ENCODE results near the gene MSH2.

MSH2 gene

DNA sequence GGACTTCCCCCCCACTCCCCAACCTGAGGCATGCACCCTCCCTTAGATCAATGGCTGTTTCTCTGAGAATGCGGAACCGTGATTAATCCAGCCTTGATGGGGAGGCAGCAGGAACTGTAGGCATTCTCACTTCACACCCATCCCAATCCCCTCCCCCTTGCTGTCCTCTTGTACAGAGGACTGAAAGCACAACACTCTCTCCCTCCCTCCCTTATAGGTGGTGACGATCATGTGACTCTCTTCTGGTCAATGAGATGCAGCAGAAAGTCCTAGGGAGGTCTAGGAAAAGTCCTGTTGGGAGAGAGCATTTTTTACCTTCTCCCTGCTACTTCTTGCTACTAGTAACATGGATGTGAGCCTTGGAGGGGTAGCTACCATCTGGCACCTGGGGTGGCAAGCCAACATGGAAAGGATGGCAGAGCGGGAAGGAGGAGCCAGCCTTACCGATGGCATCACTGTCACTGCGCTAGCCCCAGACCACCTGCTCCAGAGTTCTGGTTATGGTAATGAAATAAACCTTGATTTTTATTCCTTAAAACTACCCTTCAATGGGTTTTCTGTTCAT, 106.9 kb downstream of the MSH2 start:
- no peak for DNase-seq

DNA sequence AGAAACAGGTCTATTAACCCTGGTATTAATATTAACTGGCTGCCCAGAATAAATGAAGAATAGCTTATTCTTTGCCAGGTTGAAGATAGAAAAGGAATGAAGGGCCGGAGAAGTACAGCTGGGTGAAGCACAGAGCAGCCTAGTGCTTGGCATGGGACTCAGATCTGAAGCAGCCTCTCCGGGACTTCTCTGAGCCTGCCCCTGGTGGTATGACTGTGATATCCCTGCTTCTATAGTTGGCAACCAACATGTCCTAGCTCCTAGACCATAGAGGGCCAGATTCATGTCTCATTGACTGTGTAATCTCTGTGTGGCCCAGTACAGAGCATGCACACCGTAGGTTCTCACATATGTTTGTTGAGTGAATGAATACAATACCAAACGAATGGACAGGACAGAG, 107.8 kb downstream of the MSH2 start:
- DNase-seq = no peak

DNA sequence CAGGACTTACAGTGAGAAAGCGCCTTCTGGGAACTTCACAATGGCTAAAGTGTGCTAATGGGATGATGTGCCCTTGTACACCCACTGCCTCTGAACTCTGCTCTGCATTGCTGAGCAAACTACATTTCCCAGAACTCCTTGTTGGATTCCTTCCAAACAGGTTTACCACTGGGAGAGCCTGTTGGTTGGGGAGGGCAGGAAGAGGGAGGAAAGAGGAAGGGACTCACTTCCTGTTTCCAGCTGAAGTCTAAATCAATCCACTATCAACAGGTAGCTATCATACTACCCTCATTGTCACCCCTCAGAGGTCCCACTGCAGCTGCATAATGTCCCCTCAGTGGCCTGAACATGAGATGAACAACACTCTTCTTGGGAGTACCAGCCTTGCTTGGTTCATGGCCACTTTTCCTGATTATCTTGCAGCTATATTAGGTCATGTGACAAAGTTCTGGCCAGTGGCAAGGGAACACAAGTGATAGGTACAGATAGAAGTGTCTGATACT, 109.7 kb downstream of the MSH2 start:
- DNase-seq = peak in 1 of 2 experiments; percentile 14

DNA sequence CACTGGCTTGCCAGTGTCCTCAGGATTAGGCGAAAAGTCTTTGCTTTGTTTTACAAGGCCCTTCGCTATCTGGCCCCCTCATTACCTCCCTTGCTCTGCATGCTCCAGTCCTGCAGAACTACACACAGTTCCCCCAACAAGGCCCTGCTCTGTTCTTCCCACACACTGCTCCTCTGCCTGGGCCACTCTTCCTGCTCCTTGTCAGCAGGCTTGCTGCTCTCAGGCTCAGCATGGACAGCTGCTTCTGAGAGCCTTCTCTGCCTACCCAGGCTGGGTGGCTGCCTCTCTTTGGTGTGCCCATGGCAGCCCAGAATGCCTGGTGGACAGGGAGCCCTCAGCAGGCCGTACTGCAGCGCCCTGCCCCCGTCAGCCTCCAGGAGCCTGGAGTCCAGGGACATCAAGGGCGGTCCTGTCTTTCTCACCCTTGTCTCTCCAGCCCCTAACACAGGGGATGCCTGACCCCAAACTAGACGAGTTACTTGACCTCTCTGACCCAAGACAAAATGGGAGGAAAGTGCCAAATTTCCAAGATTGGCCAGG, 111.1 kb downstream of the MSH2 start:
- no peak for DNase-seq

DNA sequence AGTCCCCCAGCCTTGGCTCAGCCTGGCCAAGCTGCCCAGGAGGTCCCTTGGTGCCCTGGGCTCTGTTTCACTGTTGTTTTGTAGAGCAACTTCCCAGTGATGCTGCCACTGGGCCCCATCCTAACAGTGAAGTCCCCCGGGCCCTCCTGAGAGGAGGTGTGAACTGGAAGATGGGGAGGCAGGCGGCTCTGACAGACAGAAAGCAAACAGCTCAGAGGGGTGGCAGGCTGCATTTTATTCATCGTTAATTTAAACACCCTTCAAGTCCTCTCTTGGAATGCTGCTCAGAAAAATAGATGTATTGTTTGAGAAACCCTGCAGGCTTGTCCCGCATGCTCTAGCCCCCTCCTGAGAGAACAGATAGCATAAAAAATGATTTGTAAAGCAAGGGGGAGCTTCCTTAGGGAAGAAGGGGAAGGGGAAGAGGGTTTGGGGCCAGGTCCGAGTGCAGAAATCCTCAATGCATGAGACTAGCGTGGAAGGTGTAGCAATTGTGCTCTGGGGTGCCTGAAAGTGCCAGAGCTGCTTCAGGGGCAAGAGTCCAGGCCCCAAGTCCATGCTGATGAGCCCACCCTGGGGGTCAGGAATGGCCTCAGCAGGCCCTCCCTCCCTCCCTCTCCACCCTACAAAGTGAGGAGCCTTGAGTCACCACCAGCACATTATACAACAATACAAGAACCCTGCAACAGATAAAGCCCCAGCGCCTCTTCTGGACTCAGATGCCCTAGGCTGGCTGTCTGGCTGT, 113.6 kb downstream of the MSH2 start:
- DNase-seq = no peak

DNA sequence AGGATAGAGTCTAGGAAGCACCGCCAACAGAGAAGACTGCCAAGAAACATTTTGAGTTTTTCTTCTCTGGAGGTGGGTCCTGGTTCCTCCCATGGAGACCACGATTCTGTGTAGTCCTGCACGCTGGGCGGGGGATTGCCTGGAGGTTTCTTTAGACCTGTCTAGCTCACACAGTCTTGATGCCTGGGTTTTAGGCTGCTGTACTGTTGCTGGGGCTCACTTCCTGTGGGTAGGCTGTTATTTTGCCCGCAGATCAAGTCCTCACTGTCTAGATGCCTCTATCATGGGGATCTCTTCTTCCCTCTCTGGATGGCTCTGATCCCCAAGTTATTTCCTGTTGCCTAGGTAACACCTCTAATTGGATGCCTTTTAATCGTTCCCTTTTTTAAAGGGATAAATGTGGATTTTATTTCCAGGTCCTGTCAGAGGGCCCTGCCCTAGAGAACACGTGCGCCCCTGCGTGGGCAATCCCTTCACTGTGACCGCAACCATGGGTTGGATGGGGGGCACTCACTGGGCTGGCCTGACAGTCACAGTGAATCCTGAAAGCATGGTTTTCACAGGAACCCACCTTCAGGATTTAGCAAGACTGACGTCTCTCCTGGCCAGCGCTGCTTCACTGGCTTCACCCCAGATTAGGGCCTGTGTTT, 115.7 kb downstream of the MSH2 start:
- no peak for DNase-seq

DNA sequence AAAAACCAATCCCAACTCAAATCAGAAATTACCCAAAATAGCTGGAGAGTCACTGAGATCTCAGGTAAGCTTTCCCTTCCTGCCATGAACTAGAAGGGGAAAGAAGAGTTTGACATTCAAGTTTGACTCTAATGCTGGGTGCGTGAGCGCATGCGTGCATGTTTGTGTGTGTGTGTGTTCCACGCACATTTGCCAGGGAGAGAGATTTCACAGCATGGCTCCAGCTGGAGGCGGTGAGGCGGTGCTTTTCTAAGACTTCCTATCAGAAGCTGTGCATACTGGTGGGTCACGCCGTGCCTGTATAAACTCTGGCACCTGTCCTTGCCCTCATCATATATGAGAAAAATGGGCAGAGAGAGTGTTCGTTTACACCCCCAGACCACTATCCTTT, 116.2 kb downstream of the MSH2 start:
- DNase-seq = no peak

DNA sequence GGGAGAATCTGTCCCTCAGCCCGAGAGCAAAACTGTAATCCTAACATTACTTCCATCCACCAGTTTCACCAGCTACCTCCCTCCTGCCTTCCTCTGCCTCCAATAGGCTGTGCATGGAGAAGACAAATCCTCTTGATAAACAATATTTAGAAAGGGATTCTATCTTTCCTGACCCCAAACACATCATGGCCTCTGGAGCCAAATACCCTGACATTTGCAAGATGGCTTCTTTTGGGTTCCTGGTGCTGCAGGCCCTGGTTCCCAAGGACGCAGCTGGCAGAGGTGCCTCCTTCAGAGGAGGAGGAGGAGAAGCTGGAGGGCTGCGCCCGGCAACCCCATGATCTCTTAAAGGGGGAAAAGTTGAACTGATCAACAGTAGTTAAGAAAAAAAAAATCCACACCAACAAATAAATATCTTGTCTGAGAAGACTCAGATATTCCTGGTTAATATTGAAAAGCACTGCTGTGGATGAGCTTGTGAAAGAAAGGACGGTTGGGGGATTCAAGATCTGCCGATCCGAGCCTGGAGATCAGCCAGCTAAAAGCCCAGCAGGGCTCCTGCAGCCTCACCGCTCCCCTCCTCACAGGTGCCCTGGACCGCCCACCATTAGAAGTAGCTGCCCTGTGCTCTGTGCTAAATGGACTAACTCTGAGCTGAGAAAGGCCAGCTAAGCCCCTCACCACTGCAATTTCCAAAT, 116.8 kb downstream of the MSH2 start:
- peak; percentile 63 to 80 for DNase-seq

DNA sequence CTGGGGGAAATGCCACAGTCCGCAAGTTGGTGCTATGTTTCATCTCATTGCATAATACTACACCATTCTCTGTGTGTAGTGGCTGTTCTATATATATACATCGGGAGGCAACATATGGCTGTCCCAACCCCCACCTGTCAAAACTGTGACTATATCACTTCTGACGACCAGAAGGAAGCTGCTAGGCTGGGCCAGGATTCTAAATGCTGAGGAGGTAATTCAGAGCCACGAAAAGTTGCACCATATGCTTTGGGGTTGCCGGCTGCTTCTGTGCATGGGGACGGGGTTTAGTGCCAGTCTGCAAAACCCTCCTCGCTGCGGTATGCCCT, 117.3 kb downstream of the MSH2 start:
- peak; percentile 92 to 99 for DNase-seq

DNA sequence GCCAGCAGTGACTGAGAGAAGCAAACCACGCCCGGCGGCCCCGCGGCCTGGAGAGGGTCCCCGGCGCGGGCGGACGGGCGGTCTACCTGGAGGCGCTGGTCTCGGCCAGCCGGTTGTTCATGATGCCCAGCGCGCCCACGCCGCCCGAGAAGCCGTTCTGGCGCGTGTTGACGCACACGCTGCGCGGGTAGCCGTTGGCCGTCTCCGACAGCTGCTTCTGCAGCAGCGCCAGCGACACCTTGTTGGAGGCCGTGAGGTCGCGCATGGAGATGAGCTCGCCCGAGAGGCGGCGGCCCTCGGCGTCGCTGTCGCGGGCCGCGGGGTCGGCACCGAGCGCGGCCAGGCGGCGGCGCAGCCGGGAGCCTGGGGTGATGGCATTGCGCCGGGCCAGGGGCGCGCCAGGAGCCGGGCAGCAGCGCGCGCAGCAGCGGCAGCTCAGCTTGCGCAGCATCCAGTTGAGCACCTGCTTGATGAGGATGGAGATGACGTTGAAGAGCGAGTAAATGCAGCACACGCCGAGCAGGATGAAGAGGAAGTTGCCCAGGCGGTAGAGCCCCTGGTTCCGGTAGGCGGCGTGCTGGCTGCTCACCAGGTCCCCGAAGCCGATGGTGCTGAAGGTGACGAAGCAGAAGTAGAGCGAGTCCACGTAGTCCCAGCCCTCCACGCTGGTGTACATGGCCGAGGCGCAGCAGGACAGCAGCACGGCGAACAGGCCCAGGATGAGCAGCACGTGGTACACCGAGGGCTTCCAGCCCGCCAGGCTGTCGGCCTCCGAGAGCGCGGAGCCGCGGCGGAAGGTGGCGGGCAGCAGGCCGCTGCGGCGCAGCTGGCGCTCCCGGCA, 118.1 kb downstream of the MSH2 start:
- peak; percentile 78 to 90 for DNase-seq

DNA sequence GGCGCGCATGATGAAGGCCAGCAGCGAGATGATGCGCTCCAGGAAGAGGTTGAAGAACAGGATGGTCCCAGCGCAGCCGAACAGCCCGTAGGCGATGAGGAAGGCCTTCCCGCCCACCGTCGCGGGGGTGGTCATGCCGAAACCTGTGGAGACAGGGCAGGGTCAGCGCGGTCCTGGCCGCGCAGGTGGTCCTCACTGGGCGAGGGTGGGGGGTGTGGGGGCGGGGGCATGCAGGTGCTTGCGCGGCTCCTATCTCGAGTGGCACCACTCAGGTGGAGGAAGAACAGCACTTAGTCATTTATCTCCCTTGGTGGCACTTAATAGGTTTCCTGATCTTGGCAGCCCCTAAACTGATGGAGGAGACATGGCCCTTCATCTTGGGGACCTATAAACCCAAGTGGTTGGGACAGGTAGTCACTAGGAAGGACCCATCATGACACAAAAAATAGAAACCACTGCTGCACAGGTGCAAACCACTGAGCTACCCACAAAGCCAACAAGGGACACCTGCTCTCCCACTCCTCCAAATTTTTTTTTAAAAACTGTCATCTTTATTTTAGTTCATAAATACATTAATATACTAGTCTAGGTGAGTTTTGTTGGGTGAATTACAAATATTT, 118.8 kb downstream of the MSH2 start:
- no peak for DNase-seq

DNA sequence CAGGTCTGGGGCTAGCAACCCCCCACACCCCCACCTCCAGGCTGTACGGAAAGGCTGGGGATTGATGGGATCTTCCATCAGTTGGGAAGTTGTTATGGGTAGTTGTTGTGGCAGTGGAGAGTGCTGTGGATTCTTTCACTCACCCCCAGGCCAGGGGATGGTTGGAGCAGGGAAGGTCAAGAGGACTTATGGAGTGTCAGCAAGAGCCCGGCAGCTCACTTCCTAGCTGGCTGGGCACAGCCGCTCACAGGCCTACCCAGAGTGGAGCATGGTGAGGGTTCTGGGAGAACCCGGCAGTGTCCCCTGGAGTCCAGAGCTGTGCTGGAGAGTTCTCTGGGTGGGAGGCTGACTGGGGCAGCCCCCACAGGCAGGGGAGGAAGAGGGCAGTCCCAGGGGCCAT, 122.2 kb downstream of the MSH2 start:
- DNase-seq = no peak

DNA sequence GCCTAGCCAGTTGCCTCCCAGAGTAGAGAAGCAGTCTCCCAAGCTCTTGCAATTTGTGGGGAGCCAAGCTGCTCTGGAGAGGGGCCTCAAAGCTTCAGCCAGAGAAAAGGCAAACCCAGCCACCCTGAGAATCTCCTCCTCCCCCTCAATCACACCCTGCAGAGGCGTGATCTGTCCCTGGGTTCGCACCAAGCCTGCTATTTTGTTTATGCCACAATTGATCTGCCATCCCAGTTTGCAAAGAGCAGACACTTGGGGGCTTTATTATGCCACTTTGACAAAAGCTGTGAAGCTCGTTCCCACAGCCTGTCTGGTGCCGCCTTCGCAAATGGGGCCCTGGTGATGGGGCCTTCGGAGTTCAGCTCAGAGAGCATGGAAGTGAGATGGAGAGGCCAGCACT, 125.5 kb downstream of the MSH2 start:
- no peak for DNase-seq

DNA sequence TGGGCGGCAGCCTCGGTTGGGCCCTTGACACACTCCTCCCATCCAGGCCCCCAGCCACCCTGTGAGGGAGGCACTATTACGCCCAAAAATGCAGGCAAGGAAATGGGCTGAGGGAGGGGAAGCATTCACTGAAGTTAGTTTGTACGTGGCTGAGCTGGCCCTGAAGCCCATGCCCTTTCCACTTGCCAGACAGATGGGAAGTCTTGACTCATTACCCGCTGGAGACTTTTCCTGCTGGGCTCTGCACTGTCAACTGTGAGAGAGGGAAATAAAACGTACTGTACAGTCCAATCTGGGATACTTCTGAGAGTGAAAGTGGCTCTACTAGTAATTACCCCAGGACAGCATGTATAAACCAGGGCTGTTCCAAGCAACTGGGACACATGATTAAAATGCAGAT, 125.9 kb downstream of the MSH2 start:
- DNase-seq = peak in 1 of 2 experiments; percentile 19

DNA sequence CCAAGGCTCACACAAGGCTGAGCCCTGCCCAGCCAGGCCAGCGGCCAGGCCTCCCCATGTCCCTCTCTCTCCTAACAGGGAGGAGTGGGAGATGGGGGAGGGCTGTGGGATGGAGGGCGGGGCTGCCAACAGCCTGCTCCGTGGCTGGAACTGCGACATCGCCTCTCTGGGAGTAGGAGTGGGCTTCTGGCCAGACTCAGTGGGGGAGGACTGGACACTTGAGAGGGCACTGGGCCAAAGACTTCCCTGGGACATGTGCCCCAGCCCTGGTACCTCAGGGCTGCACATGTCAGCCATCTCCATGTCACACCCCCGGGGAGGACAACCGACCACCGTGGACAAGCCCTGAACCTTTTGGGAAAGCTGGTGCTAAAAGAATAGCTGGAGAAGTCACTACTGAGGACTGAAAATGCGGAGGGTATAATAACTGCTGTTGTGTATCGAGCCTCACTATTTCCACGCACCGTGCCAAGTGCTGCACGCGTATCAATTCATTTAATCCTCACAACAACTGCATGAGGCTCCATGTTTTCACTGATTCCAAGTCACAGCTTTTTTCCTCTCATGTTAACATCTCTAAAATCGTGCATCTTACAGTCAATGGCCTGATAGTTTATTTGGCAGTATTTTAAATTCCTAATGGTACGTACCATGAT, 127.3 kb downstream of the MSH2 start:
- DNase-seq = no peak

DNA sequence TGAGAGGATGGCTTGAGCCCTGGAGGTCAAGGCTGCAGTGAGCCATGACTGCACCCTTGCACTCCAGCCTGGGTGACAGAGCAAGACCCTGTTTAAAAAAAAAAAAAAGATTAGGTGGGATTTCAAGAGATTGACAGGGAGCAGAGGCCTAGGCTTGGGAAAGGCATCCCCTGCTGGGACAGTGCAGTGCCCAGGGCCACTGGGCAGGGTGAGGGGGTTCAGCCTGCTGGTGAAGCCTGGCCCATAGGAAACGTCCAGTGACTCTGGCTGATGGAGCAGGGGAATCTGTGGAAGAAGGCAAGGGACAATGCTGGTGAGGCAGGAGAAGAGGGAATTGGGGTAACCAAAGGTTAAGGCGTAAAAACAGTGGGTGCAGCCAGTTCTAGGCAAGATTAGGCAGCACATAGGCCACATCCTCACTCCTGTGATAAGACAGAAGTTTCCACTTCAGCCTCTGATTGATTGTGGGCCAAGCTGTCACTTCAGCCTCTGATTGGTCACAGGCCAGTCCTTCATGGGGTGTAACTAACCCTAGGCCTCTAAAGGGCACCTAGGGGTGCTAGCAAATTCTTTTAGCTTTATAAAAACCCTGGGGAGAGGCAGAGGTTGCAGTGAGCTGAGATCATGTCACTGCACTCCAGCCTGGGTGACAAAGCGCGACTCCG, 128.6 kb downstream of the MSH2 start:
- DNase-seq = no peak

Data from NCI-H524 (cell line).